HG03066 (cell line): Measurements from ENCODE around the gene MMD2.
"Not testable (repeated sequence)": the region's sequence is repeated elsewhere in the genome, so short reads cannot be mapped to it uniquely, and the experiment has no call there.

Source experiments
- ATAC-seq: cut with Tn5 transposase; IDR thresholded peaks from one replicate; pipeline ENCODE4 v1.9.1; 2021; ENCODE audit warnings: low read depth; ENCODE audit not compliant: unreplicated experiment

Gene MMD2

GRCh38 chr7:4958477-4959301, at the start of gene MMD2:
TSS of gene MMD2 (minus strand) at chr7:4959187. CDS start at chr7:4959017, 170 bp downstream.
- ATAC-seq, result no peak

GRCh38 chr7:5005066-5005465, 46.1 kb upstream of the MMD2 start:
- no peak for ATAC-seq

GRCh38 chr7:5001911-5002310, 42.9 kb upstream of the MMD2 start:
- ATAC-seq, result no peak

DNA sequence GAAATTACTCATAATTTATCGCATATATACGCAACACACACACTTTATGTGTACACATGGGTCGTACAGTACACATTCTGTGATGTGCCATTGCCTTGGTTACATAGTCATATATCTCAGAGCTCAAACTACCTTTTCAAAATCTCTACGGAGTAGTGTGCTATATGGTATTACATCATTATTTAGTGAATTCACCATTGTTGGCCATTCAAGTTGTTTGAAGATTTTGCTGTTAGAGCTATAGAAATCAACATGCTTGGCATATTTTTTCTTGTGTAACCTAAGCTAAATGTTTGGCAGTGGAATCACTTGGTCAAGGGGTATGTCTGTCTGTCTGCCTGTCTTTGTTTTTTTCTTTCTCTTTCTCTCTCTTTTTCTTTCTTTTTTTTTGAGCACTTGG, 42.0 kb upstream of the MMD2 start:
- ATAC-seq, result no peak

GRCh38 chr7:4999369-4999950, 40.5 kb upstream of the MMD2 start:
- ATAC-seq, result no peak

- no peak for ATAC-seq
Observed at GRCh38 chr7:4998910-4999309, 39.9 kb upstream of the MMD2 start.

- ATAC-seq, result no peak
Observed at GRCh38 chr7:4998244-4998643, 39.3 kb upstream of the MMD2 start.

DNA sequence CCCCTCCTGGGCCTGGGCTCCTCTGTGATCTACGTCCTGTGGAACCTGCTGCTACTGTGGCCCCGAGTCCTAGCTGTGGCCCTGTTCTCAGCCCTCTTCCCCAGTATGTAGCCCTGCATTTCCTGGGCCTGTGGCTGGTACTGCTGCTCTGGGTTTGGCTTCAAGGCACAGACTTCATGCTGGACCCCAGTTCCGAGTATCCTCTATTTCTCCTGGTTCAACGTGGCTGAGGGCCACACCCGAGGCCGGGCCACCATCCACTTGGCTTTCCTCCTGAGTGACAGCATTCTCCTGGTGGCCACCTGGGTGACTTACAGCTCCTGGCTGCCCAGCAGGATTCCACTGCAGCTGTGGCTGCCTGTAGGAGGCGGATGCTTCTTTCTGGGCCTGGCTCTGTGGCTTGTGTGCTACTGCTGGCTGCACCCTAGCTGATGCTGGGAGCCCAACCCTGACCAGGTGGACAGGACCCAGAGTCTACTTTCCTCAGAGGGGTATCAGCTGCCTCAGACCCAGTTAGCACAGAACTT, 37.8 kb upstream of the MMD2 start:
- no peak for ATAC-seq

DNA sequence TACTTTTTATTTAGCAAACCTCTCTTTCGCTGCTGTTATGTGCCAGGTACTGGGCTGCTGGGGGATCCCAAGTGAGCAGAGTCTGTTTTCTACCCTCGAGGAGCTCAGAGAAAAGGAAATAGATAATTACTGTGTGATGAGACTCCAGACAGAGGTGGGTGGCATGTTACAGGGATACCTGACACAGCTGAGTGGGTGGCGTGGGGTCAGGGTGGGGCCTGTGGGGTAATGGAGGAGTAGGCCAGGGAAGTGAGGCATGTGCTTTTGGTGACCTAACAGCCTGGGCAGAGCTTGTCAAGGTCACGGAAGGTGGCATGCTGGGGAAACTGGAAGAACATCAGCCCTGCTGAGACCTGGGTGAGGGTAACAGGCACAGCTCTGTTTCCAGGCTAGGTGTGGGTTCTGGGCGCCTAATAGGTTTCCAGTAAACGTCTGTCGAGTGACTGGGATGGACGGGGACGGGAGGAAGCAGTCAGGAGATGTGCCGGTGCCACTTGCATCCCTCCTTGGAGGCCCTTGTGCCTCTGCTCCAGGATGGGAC, 36.5 kb upstream of the MMD2 start:
- ATAC-seq, result no peak

DNA sequence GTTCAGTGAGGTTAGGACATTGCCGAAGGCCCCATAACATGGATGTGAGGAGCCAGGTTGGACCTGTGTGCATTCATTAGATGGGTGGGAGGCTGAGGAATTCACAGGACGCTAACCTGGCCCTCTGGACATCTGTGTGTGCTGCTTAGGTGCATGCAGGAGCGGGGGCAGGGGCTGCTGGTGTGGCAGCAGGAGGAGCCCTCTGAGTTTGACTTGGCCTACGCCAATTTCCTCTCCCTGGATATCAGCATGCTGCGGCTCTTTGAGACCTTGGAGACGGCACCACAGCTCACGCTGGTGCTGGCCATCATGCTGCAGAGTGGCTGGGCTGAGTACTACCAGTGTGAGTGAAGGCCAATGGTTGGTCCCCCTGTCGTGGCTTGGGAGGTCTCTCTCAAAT, 34.5 kb upstream of the MMD2 start:
- no peak for ATAC-seq

DNA sequence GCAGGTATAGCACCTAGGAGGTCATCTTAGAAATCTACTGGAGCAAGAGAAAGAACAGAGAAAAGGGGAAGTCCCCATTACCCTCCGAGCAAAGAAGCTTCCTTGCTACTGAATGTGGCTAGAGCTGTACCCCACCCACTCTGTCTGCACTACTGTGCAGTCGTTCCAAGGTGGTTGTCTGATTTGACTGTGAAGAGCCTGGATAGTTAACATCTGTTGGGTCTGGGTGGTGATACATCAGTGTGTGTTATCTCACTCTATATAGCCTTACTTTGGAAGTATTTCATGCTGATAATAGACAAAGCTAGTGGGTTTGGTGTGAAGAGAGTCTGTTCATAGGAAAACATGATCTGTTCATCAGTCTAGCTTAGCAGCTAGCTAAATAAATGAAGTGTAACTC, 23.8 kb upstream of the MMD2 start:
- ATAC-seq, result peak; percentile 68

- not testable (repeated sequence) for ATAC-seq
Observed at GRCh38 chr7:4981295-4981890, 22.4 kb upstream of the MMD2 start.

DNA sequence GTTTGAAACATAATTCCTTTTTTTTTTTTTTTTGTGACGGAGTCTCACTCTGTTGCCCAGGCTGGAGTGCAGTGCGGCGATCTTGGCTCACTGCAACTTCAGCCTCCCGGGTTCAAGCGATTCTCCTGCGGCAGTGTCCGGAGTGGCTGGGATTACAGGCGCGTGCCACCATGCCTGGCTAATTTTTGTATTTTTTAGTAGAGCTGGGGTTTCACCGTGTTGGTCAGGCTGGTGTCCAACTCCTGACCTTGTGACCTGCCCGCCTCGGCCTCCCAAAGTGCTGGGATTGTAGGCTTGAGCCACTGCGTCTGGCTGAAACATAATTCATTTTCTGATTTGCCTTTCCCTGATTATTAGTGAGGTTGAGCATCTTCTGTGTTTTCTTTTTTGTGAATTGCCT, 16.6 kb upstream of the MMD2 start:
- not testable (repeated sequence) for ATAC-seq

- ATAC-seq, result peak; percentile 96
Observed at GRCh38 chr7:4973728-4974198, 14.8 kb upstream of the MMD2 start.

DNA sequence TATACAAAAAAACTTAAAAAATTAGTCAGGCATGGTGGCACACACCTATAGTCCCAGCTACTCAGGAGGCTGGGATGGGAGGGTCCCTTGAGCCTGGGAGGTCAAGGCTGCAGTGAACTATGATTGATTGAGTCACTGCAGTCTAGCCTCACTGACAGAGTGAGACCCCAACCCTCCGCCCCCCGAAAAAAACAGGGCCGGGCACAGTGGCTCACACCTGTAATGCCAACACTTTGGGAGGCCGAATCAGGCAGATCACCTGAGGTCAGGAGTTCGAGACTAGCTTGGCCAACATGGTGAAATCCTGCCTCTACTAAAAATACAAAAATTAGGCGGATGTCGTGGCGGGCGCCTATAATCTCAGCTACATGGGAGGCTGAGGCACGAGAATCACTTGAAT, 13.5 kb upstream of the MMD2 start:
- ATAC-seq, result not testable (repeated sequence)

DNA sequence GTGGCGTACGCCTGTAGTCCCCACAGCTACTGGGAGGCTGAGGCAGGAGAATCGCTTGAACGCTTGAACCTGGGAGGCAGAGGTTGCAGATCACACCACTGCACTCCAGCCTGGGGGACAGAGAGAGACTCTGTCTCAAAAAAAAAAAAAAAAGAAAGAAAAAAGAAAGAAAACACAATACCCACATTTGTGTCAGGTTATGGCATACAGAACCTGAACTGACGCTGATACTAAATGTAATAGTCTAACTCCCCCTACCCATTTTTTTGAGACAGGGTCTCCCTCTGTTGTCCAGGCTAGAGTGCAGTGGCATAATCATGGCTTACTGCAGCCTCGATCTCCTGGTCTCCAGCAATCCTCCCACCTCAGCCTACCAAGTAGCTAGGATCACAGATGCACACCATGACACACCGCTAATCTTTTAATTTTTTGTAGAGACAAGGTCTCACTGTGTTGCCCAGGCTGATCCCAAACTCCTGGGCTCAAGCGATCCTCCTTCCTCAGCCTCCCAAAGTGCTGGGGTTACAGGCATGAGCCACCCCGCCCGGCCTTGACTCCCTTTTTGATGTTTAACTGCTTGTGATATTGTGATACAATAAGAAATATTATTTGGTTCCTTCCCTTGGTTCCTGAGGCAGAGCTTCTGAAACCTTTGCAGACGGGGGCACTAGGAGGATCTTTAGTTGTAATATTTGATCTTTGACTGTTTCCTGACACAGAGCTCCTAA, 6.5 kb upstream of the MMD2 start:
- no peak for ATAC-seq

GRCh38 chr7:4964506-4964905, 5.5 kb upstream of the MMD2 start:
- no peak for ATAC-seq

GRCh38 chr7:4962872-4963775, 4.1 kb upstream of the MMD2 start:
- no peak for ATAC-seq

DNA sequence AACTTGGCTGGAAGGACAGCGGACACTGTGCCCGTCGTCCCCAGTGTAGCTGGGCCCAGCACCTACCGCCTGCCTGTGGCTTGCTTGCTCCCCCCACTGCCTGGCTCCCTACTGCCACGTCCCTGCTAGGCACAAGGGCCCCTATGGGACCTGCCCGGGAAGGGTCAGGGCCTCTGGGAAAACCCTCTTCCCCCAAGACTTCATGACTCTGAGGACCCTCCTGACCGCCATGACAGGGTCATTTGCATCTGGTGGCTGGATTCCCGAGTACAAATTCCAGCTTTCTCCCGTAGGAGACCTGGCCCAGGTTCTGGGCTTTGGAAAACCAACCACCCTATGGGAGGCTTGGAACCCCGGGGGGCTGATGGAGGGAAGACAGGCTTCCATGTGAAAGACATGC, 1.4 kb upstream of the MMD2 start:
- ATAC-seq, result no peak

- ATAC-seq, result no peak
Observed at GRCh38 chr7:4959893-4960292, 906 bp upstream of the MMD2 start.
